Measurements from ENCODE around the gene PUM1.

Gene PUM1

GRCh38 chr1:30901798-30902581 is 163.5 kb downstream of the PUM1 start:
- Histone ChIP-seq H3K9me3 (ENCODE audit: control insufficient read depth, low read length) (no peaks in the 10 kb centered on the region), H3K27me3 (replicated peaks; ENCODE audit: control insufficient read depth, insufficient read depth, low read length) (no peaks in the 10 kb centered on the region), H3K36me3 (ENCODE audit: control insufficient read depth, insufficient read depth, low read length, severe bottlenecking) (no peaks in the 10 kb centered on the region), H3K4me3 (ENCODE audit: low read length) (no peak overlapping the region), H3K4me1 (ENCODE audit: control insufficient read depth, insufficient read depth, low read length) (peaks cover 6% of the 10 kb centered on the region), H3K9ac (ENCODE audit: low read length) (no peak overlapping the region)
- DNase-seq (ENCODE audit: low read depth) = no peak

- H3K4me1 ChIP-seq (ENCODE audit: control insufficient read depth, insufficient read depth, low read length) = peaks cover 9% of the 10 kb centered on the region
- DNase-seq (ENCODE audit: low read depth) = no peak
- no peak overlapping the region for H3K9ac ChIP-seq (ENCODE audit: low read length)
- H3K36me3 ChIP-seq (ENCODE audit: control insufficient read depth, insufficient read depth, low read length, severe bottlenecking) = no peaks in the 10 kb centered on the region
- no peak overlapping the region for H3K4me3 ChIP-seq (ENCODE audit: low read length)
- H3K27me3 ChIP-seq (replicated peaks; ENCODE audit: control insufficient read depth, insufficient read depth, low read length) = no peaks in the 10 kb centered on the region
- H3K9me3 ChIP-seq (ENCODE audit: control insufficient read depth, low read length) = no peaks in the 10 kb centered on the region
These were observed 164.5 kb downstream of the PUM1 start for GRCh38 chr1:30900931-30901560.

- Histone ChIP-seq H3K9ac (ENCODE audit: low read length) (no peak overlapping the region), H3K36me3 (ENCODE audit: control insufficient read depth, insufficient read depth, low read length, severe bottlenecking) (no peaks in the 10 kb centered on the region), H3K9me3 (ENCODE audit: control insufficient read depth, low read length) (no peaks in the 10 kb centered on the region), H3K4me3 (ENCODE audit: low read length) (no peak overlapping the region), H3K4me1 (ENCODE audit: control insufficient read depth, insufficient read depth, low read length) (peaks cover 11% of the 10 kb centered on the region), H3K27me3 (replicated peaks; ENCODE audit: control insufficient read depth, insufficient read depth, low read length) (no peaks in the 10 kb centered on the region)
- no peak for DNase-seq (ENCODE audit: low read depth)
These were observed 165.0 kb downstream of the PUM1 start for GRCh38 chr1:30900486-30900885.

GRCh38 chr1:30899577-30900389 is 165.7 kb downstream of the PUM1 start:
- H3K9ac ChIP-seq (ENCODE audit: low read length) = no peak overlapping the region
- peaks cover 11% of the 10 kb centered on the region for H3K4me1 ChIP-seq (ENCODE audit: control insufficient read depth, insufficient read depth, low read length)
- no peaks in the 10 kb centered on the region for H3K9me3 ChIP-seq (ENCODE audit: control insufficient read depth, low read length)
- no peaks in the 10 kb centered on the region for H3K27me3 ChIP-seq (replicated peaks; ENCODE audit: control insufficient read depth, insufficient read depth, low read length)
- H3K36me3 ChIP-seq (ENCODE audit: control insufficient read depth, insufficient read depth, low read length, severe bottlenecking) = no peaks in the 10 kb centered on the region
- DNase-seq (ENCODE audit: low read depth) = no peak
- H3K4me3 ChIP-seq (ENCODE audit: low read length) = no peak overlapping the region

- Histone ChIP-seq H3K9me3 (ENCODE audit: control insufficient read depth, low read length) (no peaks in the 10 kb centered on the region), H3K9ac (ENCODE audit: low read length) (no peak overlapping the region), H3K36me3 (ENCODE audit: control insufficient read depth, insufficient read depth, low read length, severe bottlenecking) (no peaks in the 10 kb centered on the region), H3K4me1 (ENCODE audit: control insufficient read depth, insufficient read depth, low read length) (peaks cover 10% of the 10 kb centered on the region), H3K4me3 (ENCODE audit: low read length) (no peak overlapping the region), H3K27me3 (replicated peaks; ENCODE audit: control insufficient read depth, insufficient read depth, low read length) (no peaks in the 10 kb centered on the region)
- no peak for DNase-seq (ENCODE audit: low read depth)
These were observed 167.3 kb downstream of the PUM1 start for GRCh38 chr1:30898031-30898815.

- H3K9ac ChIP-seq (ENCODE audit: low read length) = no peak overlapping the region
- no peaks in the 10 kb centered on the region for H3K27me3 ChIP-seq (replicated peaks; ENCODE audit: control insufficient read depth, insufficient read depth, low read length)
- H3K4me3 ChIP-seq (ENCODE audit: low read length) = no peak overlapping the region
- no peaks in the 10 kb centered on the region for H3K9me3 ChIP-seq (ENCODE audit: control insufficient read depth, low read length)
- H3K4me1 ChIP-seq (ENCODE audit: control insufficient read depth, insufficient read depth, low read length) = peaks cover 11% of the 10 kb centered on the region
- H3K36me3 ChIP-seq (ENCODE audit: control insufficient read depth, insufficient read depth, low read length, severe bottlenecking) = no peaks in the 10 kb centered on the region
- DNase-seq (ENCODE audit: low read depth) = no peak
These were observed 168.6 kb downstream of the PUM1 start for GRCh38 chr1:30896905-30897304.

GRCh38 chr1:30895944-30896660 is 169.4 kb downstream of the PUM1 start:
- peaks cover 11% of the 10 kb centered on the region for H3K4me1 ChIP-seq (ENCODE audit: control insufficient read depth, insufficient read depth, low read length)
- H3K4me3 ChIP-seq (ENCODE audit: low read length) = no peak overlapping the region
- H3K36me3 ChIP-seq (ENCODE audit: control insufficient read depth, insufficient read depth, low read length, severe bottlenecking) = no peaks in the 10 kb centered on the region
- no peaks in the 10 kb centered on the region for H3K27me3 ChIP-seq (replicated peaks; ENCODE audit: control insufficient read depth, insufficient read depth, low read length)
- no peaks in the 10 kb centered on the region for H3K9me3 ChIP-seq (ENCODE audit: control insufficient read depth, low read length)
- no peak overlapping the region for H3K9ac ChIP-seq (ENCODE audit: low read length)
- peak; percentile 38 for DNase-seq (ENCODE audit: low read depth)

GRCh38 chr1:30895382-30895943 is 170.1 kb downstream of the PUM1 start:
- Histone ChIP-seq H3K9ac (ENCODE audit: low read length) (no peak overlapping the region), H3K9me3 (ENCODE audit: control insufficient read depth, low read length) (no peaks in the 10 kb centered on the region), H3K4me1 (ENCODE audit: control insufficient read depth, insufficient read depth, low read length) (peaks cover 11% of the 10 kb centered on the region), H3K27me3 (replicated peaks; ENCODE audit: control insufficient read depth, insufficient read depth, low read length) (no peaks in the 10 kb centered on the region), H3K4me3 (ENCODE audit: low read length) (no peak overlapping the region), H3K36me3 (ENCODE audit: control insufficient read depth, insufficient read depth, low read length, severe bottlenecking) (no peaks in the 10 kb centered on the region)
- DNase-seq (ENCODE audit: low read depth) = no peak

GRCh38 chr1:30894508-30894973 is 171.0 kb downstream of the PUM1 start:
- Histone ChIP-seq H3K4me3 (ENCODE audit: low read length) (no peak overlapping the region), H3K9me3 (ENCODE audit: control insufficient read depth, low read length) (no peaks in the 10 kb centered on the region), H3K27me3 (replicated peaks; ENCODE audit: control insufficient read depth, insufficient read depth, low read length) (no peaks in the 10 kb centered on the region), H3K36me3 (ENCODE audit: control insufficient read depth, insufficient read depth, low read length, severe bottlenecking) (no peaks in the 10 kb centered on the region), H3K9ac (ENCODE audit: low read length) (no peak overlapping the region), H3K4me1 (ENCODE audit: control insufficient read depth, insufficient read depth, low read length) (peaks cover 11% of the 10 kb centered on the region)
- DNase-seq (ENCODE audit: low read depth) = no peak

GRCh38 chr1:30893776-30894507 is 171.6 kb downstream of the PUM1 start:
- Histone ChIP-seq H3K36me3 (ENCODE audit: control insufficient read depth, insufficient read depth, low read length, severe bottlenecking) (no peaks in the 10 kb centered on the region), H3K27me3 (replicated peaks; ENCODE audit: control insufficient read depth, insufficient read depth, low read length) (no peaks in the 10 kb centered on the region), H3K9me3 (ENCODE audit: control insufficient read depth, low read length) (no peaks in the 10 kb centered on the region), H3K4me3 (ENCODE audit: low read length) (no peak overlapping the region), H3K9ac (ENCODE audit: low read length) (no peak overlapping the region), H3K4me1 (ENCODE audit: control insufficient read depth, insufficient read depth, low read length) (peaks cover 14% of the 10 kb centered on the region)
- DNase-seq (ENCODE audit: low read depth) = no peak

All from adipocyte (in vitro differentiated cells).